Activated CD8-positive, alpha-beta T cell treated with anti-CD3 and anti-CD28 coated beads, Interleukin-2, amount 10 ng/mL, durations not matched to agents 7 days and 5 days (primary cell): ENCODE data around the gene PCDH15. TPM values are rescaled to one million over a fixed set of nuclear protein-coding genes. Genes with fewer than 3 reads are reported as not detected.

Experiments used
- ATAC-seq: fragments of 150-1000 bp; cut with Tn5 transposase; one replicate; pipeline ENCODE4 v1.10.0; 2021; ENCODE audit warnings: moderate library complexity
- CTCF ChIA-PET: fragments of 350-600 bp; sonication (Branson Sonifier 250); formaldehyde crosslinking; loops from one replicate; lab custom pipeline; 2021; ENCODE audit warnings: antibody characterized with exemption; lab: Charles Lee
- POLR2A ChIA-PET: fragments of 350-600 bp; sonication (Branson Sonifier 250); formaldehyde crosslinking; loops from one replicate; lab custom pipeline; 2021; ENCODE audit warnings: antibody characterized with exemption; lab: Charles Lee
- DNase-seq: peaks from one replicate; pipeline ENCODE4 v3.0.0-alpha.2; 2020
- H3K27ac Mint-ChIP-seq: one replicate; pipeline ENCODE4 v1.8.0; 2021; ENCODE audit warnings: mild to moderate bottlenecking, mixed read lengths
- H3K27me3 Mint-ChIP-seq: one replicate; pipeline ENCODE4 v1.8.0; 2021; ENCODE audit warnings: low read depth, mixed read lengths
- H3K36me3 Mint-ChIP-seq: one replicate; pipeline ENCODE4 v1.8.0; 2021; ENCODE audit warnings: low read depth, mixed read lengths
- H3K4me1 Mint-ChIP-seq: one replicate; pipeline ENCODE4 v1.8.0; 2021; ENCODE audit warnings: low read depth, mixed read lengths
- H3K4me3 Mint-ChIP-seq: one replicate; pipeline ENCODE4 v1.8.0; 2021; ENCODE audit warnings: mild to moderate bottlenecking, mixed read lengths
- H3K9me3 Mint-ChIP-seq: one replicate; pipeline ENCODE4 v1.8.0; 2022; ENCODE audit warnings: mixed read lengths; ENCODE audit not compliant: insufficient read depth
- microRNA-seq: library from miRNA; unstranded; fragments of <30 nt; microRNA quantifications from one replicate; pipeline ENCODE4 v1.2.0, GENCODE V29; 2022
- total RNA-seq, 2 experiments: library from RNA; stranded (reverse); gene quantifications; one replicate each; pipeline ENCODE4 v1.2.3, GENCODE V29; 2021

PCDH15 gene
- total RNA-seq, 2 experiments from 2014 or later, result not detected

DNA sequence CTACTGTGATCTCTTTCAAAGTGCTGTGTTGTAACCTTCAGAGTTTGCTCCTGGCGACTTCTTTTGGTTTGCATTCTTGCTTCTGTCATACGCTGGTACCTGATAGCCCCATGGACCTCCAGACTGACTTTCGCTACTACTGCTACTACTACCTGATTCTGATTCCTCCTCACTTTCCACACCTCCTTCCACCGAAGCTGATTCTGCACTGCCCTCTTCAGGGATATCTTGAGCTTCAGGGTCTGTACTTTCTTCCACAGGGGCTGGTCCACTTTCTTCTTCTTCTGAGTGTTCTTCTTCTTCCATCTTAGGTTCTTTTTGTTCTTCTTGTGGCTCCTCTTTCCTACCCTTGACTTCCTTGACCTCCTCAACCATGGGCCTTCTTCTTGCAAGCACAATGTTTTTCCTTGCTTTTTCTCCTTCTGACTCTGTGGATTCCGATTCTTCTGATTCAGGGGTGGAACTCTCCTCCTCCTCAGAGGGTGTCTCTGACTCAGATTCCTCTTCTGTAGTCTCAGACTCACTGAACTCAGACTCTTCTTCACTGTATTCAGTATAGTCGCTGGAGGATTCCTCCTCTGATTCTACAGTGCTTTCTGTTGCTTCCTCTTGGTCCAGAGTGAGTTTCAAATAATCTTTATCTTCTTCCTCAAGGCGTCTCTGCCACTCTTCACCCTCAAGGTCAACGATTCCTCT lies 992.2 kb downstream of the PCDH15 start:
- no peak overlapping the region for H3K27ac Mint-ChIP-seq
- ATAC-seq (no peak), DNase-seq (no peak)
- ChIA-PET CTCF (no interaction called here), POLR2A (no interaction called here)
- H3K9me3 Mint-ChIP-seq, result peaks cover 8% of the 10 kb centered on the region
- no peaks in the 10 kb centered on the region for H3K36me3 Mint-ChIP-seq
- H3K4me1 Mint-ChIP-seq, result no peaks in the 10 kb centered on the region
- no peaks in the 10 kb centered on the region for H3K27me3 Mint-ChIP-seq
- H3K4me3 Mint-ChIP-seq, result no peak overlapping the region

DNA sequence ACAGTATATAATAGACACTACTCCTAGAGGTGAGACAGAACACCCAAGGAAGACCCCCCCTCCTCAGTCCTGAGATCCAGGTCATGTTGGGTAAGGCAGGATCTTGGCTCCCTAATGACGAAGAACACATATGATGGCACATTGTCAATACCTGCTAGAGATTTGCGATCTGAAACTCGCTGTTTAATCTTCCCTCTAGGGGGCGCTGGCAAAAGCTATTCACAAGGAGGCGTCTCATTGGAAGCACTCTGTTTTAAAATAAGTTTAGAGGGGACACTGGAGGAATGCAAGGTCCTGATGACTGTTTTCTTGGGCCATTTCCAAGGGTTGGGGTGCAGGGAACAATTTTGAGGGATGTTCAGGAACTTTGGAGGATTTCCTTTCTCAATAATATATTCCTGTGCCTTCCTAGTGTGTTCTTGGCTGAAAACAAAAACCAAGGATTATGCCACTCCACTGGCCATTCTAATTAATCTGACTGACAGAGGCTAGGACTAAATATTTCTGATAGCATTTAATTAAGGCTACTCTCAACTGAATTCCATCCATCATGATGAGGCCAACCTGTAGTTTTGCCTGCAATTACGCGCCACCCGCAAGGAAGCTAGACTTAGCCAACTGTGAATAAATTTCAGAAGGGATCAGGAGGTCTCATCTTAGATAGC lies 1014.7 kb downstream of the PCDH15 start:
- Mint-ChIP-seq H3K4me1 (no peaks in the 10 kb centered on the region), H3K27ac (no peak overlapping the region), H3K9me3 (peaks cover 8% of the 10 kb centered on the region), H3K36me3 (no peaks in the 10 kb centered on the region), H3K4me3 (no peak overlapping the region), H3K27me3 (no peaks in the 10 kb centered on the region)
- CTCF ChIA-PET, result no interaction called here
- POLR2A ChIA-PET, result no interaction called here
- ATAC-seq (no peak), DNase-seq (no peak)

GRCh38 chr10:53771701-53772100 lies 1029.3 kb downstream of the PCDH15 start:
- ChIA-PET POLR2A (no interaction called here), CTCF (no interaction called here)
- no peak for ATAC-seq
- DNase-seq, result no peak
- Mint-ChIP-seq H3K27ac (no peak overlapping the region), H3K36me3 (no peaks in the 10 kb centered on the region), H3K9me3 (no peaks in the 10 kb centered on the region), H3K4me3 (no peak overlapping the region), H3K4me1 (no peaks in the 10 kb centered on the region), H3K27me3 (no peaks in the 10 kb centered on the region)

DNA sequence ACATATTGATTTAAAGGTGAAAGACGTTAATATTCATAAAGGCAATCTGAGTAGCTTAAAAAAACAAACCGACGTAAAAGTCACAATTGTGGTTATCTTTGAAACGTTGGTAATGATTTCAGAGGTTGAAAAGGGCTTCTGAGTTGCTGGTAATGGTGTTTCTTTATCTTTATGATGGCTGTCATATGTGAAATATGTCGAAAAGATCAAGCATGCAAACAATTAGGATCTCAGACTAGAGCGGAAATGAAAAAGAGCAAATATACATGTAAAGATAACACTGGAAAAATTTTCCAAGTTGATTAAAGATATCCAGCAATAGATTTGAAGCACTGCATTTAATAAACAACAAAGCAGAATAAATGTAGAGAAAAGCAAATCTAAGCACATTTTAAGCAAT lies 1030.1 kb downstream of the PCDH15 start:
- ChIA-PET CTCF (no interaction called here), POLR2A (no interaction called here)
- Mint-ChIP-seq H3K4me1 (no peaks in the 10 kb centered on the region), H3K36me3 (no peaks in the 10 kb centered on the region), H3K9me3 (no peaks in the 10 kb centered on the region), H3K27ac (no peak overlapping the region), H3K27me3 (no peaks in the 10 kb centered on the region), H3K4me3 (no peak overlapping the region)
- no peak for ATAC-seq
- no peak for DNase-seq

- ChIA-PET CTCF (no interaction called here), POLR2A (no interaction called here)
- Mint-ChIP-seq H3K4me3 (no peak overlapping the region), H3K4me1 (no peaks in the 10 kb centered on the region), H3K36me3 (no peaks in the 10 kb centered on the region), H3K9me3 (no peaks in the 10 kb centered on the region), H3K27ac (no peak overlapping the region), H3K27me3 (no peaks in the 10 kb centered on the region)
- no peak for DNase-seq
- no peak for ATAC-seq
Measured at GRCh38 chr10:53765311-53765710, 1035.7 kb downstream of the PCDH15 start.

GRCh38 chr10:53754596-53755250 lies 1046.3 kb downstream of the PCDH15 start:
- ChIA-PET POLR2A (no interaction called here), CTCF (no interaction called here)
- Mint-ChIP-seq H3K36me3 (no peaks in the 10 kb centered on the region), H3K4me1 (no peaks in the 10 kb centered on the region), H3K9me3 (peaks cover 6% of the 10 kb centered on the region), H3K4me3 (no peak overlapping the region), H3K27me3 (no peaks in the 10 kb centered on the region), H3K27ac (no peak overlapping the region)
- ATAC-seq (no peak), DNase-seq (no peak)

Small RNA genes lying within 50 kb of the gene (microRNA-seq; reads per million reads assigned to microRNA genes)
- gene MIR548F1, result not detected
